Measurements from ENCODE around the gene DOK3.

DOK3 gene

GRCh38 chr5:177490992-177491391 is 18.6 kb downstream of the DOK3 start:
- Histone ChIP-seq H3K4me1 (peaks cover 7 to 70% (median 66%) of the 10 kb centered on the region in 4 donors), H3K27me3 (no peaks in the 10 kb centered on the region), H3K9me3 (no peaks in the 10 kb centered on the region), H3K27ac (peak overlapping the region; percentile 92 to 100), H3K4me3 (no peak overlapping the region), H3K36me3 (peaks cover 57 to 67% (median 59%) of the 10 kb centered on the region in 3 donors)
- TF ChIP-seq CTCF (IDR thresholded peaks at IDR 0.05): no peak
- no peak for DNase-seq
- intact Hi-C loops (cut with DNase I; ENCODE audit: low total_unique reads): no loop called here

GRCh38 chr5:177490311-177490991 is 19.2 kb downstream of the DOK3 start:
- Histone ChIP-seq H3K4me3 (no peak overlapping the region), H3K4me1 (peaks cover 7 to 66% (median 62%) of the 10 kb centered on the region in 4 donors), H3K27ac (peak overlapping the region; percentile 92 to 100), H3K27me3 (no peaks in the 10 kb centered on the region), H3K9me3 (no peaks in the 10 kb centered on the region), H3K36me3 (peaks cover 61 to 72% (median 63%) of the 10 kb centered on the region in 3 donors)
- DNase-seq: no peak
- intact Hi-C loops (cut with DNase I; ENCODE audit: low total_unique reads): no loop called here
- no peak for TF ChIP-seq CTCF (IDR thresholded peaks at IDR 0.05)

GRCh38 chr5:177489119-177489716 is 20.4 kb downstream of the DOK3 start:
- H3K9me3 ChIP-seq: no peaks in the 10 kb centered on the region
- no peaks in the 10 kb centered on the region for H3K27me3 ChIP-seq
- H3K4me3 ChIP-seq: no peak overlapping the region
- H3K4me1 ChIP-seq: peaks cover 7 to 66% (median 57%) of the 10 kb centered on the region in 4 donors
- DNase-seq: no peak
- no peak for TF ChIP-seq CTCF (IDR thresholded peaks at IDR 0.05)
- intact Hi-C loops (cut with DNase I; ENCODE audit: low total_unique reads): no loop called here
- H3K36me3 ChIP-seq: peaks cover 66 to 84% (median 71%) of the 10 kb centered on the region in 3 donors
- peak overlapping the region; percentile 92 to 100 for H3K27ac ChIP-seq

GRCh38 chr5:177487975-177488374 is 21.7 kb downstream of the DOK3 start:
- TF ChIP-seq CTCF (IDR thresholded peaks at IDR 0.05): no peak
- Histone ChIP-seq H3K27ac (peak overlapping the region; percentile 41 to 100), H3K4me1 (peaks cover 0 to 65% (median 50%) of the 10 kb centered on the region in 4 donors), H3K9me3 (no peaks in the 10 kb centered on the region), H3K36me3 (peaks cover 71 to 97% (median 84%) of the 10 kb centered on the region in 3 donors), H3K4me3 (no peak overlapping the region), H3K27me3 (no peaks in the 10 kb centered on the region)
- DNase-seq: no peak
- intact Hi-C loops (cut with DNase I; ENCODE audit: low total_unique reads): no loop called here

GRCh38 chr5:177487144-177487543 is 22.5 kb downstream of the DOK3 start:
- Histone ChIP-seq H3K27ac (peak overlapping the region; percentile 41 to 100), H3K9me3 (no peaks in the 10 kb centered on the region), H3K36me3 (peaks cover 72 to 99% (median 81%) of the 10 kb centered on the region in 3 donors), H3K4me3 (no peak overlapping the region), H3K4me1 (peaks cover 0 to 64% (median 43%) of the 10 kb centered on the region in 4 donors), H3K27me3 (no peaks in the 10 kb centered on the region)
- no peak for DNase-seq
- no peak for TF ChIP-seq CTCF (IDR thresholded peaks at IDR 0.05)
- intact Hi-C loops (cut with DNase I; ENCODE audit: low total_unique reads): no loop called here
